OCI-LY1 (cell line): ENCODE results near the gene CPEB1.

ENCODE experiments used
- CTCF ChIP-seq: fragments of 200-600 bp; sonication (generic), shearing (Covaris generic); IDR thresholded peaks from 2 replicates; pipeline ENCODE4 v1.5.1; 2017; ENCODE audit warnings: mild to moderate bottlenecking, antibody characterized with exemption, low read length, moderate library complexity, mixed read lengths
- EZH2 ChIP-seq: fragments of 200-600 bp; sonication (generic), shearing (Covaris generic); IDR thresholded peaks from 2 replicates; pipeline ENCODE4 v1.8.0; 2017; ENCODE audit warnings: borderline replicate concordance, mixed run types, mild to moderate bottlenecking, antibody characterized with exemption, low read length, moderate library complexity, mixed read lengths

GRCh38 chr15:82624438-82624837 is 22.7 kb downstream of the CPEB1 start:
- TF ChIP-seq EZH2, result no peak
- no peak for TF ChIP-seq CTCF
